OCI-LY1 (cell line): ENCODE data around the gene TBX21.

Source experiments
- H2AFZ ChIP-seq: fragments of 200-600 bp; sonication (generic), shearing (Covaris generic); 2 replicates; pipeline ENCODE4 v1.6.0; 2014; ENCODE audit warnings: antibody characterized with exemption, mild to moderate bottlenecking, low read length
- H3F3A ChIP-seq: fragments of 200-600 bp; sonication (generic), shearing (Covaris generic); 2 replicates; pipeline ENCODE4 v1.6.0; 2014; ENCODE audit warnings: mild to moderate bottlenecking, antibody characterized with exemption, low read length, moderate library complexity; ENCODE audit not compliant: insufficient read depth
- H3K27ac ChIP-seq: fragments of 200-600 bp; sonication (generic); 2 replicates; pipeline ENCODE4 v1.5.1; 2014; ENCODE audit warnings: low read length, mixed run types, mild to moderate bottlenecking, low read depth; ENCODE audit not compliant: poor library complexity, severe bottlenecking
- H3K27me3 ChIP-seq: fragments of 200-600 bp; sonication (generic); 2 replicates; pipeline ENCODE4 v1.6.0; 2014; ENCODE audit warnings: antibody characterized with exemption, mild to moderate bottlenecking, low read length, moderate library complexity; ENCODE audit not compliant: insufficient read depth
- H3K36me3 ChIP-seq: fragments of 200-600 bp; sonication (generic); 2 replicates; pipeline ENCODE4 v1.6.1; 2014; ENCODE audit warnings: mild to moderate bottlenecking, antibody characterized with exemption, low read length, moderate library complexity, mixed read lengths; ENCODE audit not compliant: insufficient read depth
- H3K4me1 ChIP-seq: fragments of 200-600 bp; sonication (generic); 2 replicates; pipeline ENCODE4 v1.5.1; 2014; ENCODE audit warnings: mild to moderate bottlenecking, low read length, moderate library complexity; ENCODE audit not compliant: insufficient read depth, severe bottlenecking
- H3K4me2 ChIP-seq: fragments of 200-600 bp; sonication (generic), shearing (Covaris generic); 2 replicates; pipeline ENCODE4 v1.6.1; 2014; ENCODE audit warnings: low read length
- H3K4me3 ChIP-seq: fragments of 200-600 bp; sonication (generic); 2 replicates; pipeline ENCODE4 v1.5.1; 2014; ENCODE audit warnings: low read length, low read depth, mild to moderate bottlenecking, mixed read lengths; ENCODE audit not compliant: poor library complexity, severe bottlenecking
- H3K79me2 ChIP-seq: fragments of 200-600 bp; shearing (Covaris generic); 2 replicates; pipeline ENCODE4 v1.6.1; 2016; ENCODE audit warnings: mixed run types, low read length, mixed read lengths; ENCODE audit not compliant: insufficient read depth
- H3K9ac ChIP-seq: fragments of 200-600 bp; sonication (generic), shearing (Covaris generic); 2 replicates; pipeline ENCODE4 v1.6.1; 2014; ENCODE audit warnings: mild to moderate bottlenecking, low read length, mixed read lengths
- H3K9me2 ChIP-seq: fragments of 200-600 bp; sonication (generic), shearing (Covaris generic); 2 replicates; pipeline ENCODE4 v1.6.1; 2014; ENCODE audit warnings: low read depth, mild to moderate bottlenecking, low read length, mixed read lengths
- H3K9me3 ChIP-seq: fragments of 200-600 bp; shearing (Covaris generic); 2 replicates; pipeline ENCODE4 v1.6.1; 2014; ENCODE audit warnings: low read length, mixed read lengths
- H4K20me1 ChIP-seq: fragments of 200-600 bp; sonication (generic), shearing (Covaris generic); 2 replicates; pipeline ENCODE4 v1.6.0; 2016; ENCODE audit warnings: mild to moderate bottlenecking, low read length; ENCODE audit not compliant: insufficient read depth
- CTCF ChIP-seq: fragments of 200-600 bp; sonication (generic), shearing (Covaris generic); IDR thresholded peaks from 2 replicates; pipeline ENCODE4 v1.5.1; 2017; ENCODE audit warnings: mild to moderate bottlenecking, antibody characterized with exemption, low read length, moderate library complexity, mixed read lengths
- EZH2 ChIP-seq: fragments of 200-600 bp; sonication (generic), shearing (Covaris generic); IDR thresholded peaks from 2 replicates; pipeline ENCODE4 v1.8.0; 2017; ENCODE audit warnings: borderline replicate concordance, mixed run types, mild to moderate bottlenecking, antibody characterized with exemption, low read length, moderate library complexity, mixed read lengths

The TBX21 gene

GRCh38 chr17:47789611-47790561 lies 56.9 kb downstream of the TBX21 start:
- Histone ChIP-seq H3K9me2 (no peaks in the 10 kb centered on the region), H3K79me2 (no peaks in the 10 kb centered on the region), H3K4me3 (no peak overlapping the region), H3K4me1 (no peaks in the 10 kb centered on the region), H4K20me1 (no peaks in the 10 kb centered on the region), H3K36me3 (no peaks in the 10 kb centered on the region), H3K9me3 (no peaks in the 10 kb centered on the region), H3K27me3 (0 out of 2 replicates have a peak, but pooled peaks cover 4% of the 10 kb centered on the region), H3K9ac (no peak overlapping the region), H3K4me2 (no peak overlapping the region), H3K27ac (no peak overlapping the region), H3F3A (no peaks in the 10 kb centered on the region), H2AFZ (no peak overlapping the region)
- TF ChIP-seq EZH2 (no peak), CTCF (no peak)

GRCh38 chr17:47791025-47791424 lies 58.0 kb downstream of the TBX21 start:
- no peak overlapping the region for H3K4me3 ChIP-seq

DNA sequence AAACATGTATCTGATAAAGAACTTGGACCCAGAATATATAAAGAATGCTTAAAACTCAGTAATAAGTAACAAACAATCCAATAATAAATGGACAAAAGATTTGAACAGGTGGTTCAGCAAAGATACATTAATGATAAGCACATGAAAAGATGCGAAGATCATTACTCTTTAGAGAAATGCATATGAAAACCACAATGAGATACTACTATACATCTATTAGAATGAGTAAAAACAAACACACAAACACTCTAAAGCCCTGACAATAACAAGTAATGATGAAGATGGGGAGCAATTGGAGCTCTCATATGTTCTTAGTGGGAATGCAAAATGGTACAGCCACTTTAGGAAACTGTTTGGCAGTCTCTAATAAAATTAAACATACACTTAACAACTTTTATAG lies 59.4 kb downstream of the TBX21 start:
- H2AFZ ChIP-seq = no peak overlapping the region

More at GRCh38 chr17:47791025-47791424, 58.0 kb downstream of the TBX21 start:
- Histone ChIP-seq H3K27ac (no peak overlapping the region), H3K79me2 (no peaks in the 10 kb centered on the region), H3K9me3 (no peaks in the 10 kb centered on the region), H3K27me3 (0 out of 2 replicates have a peak, but pooled peaks cover 4% of the 10 kb centered on the region), H4K20me1 (no peaks in the 10 kb centered on the region), H3F3A (no peaks in the 10 kb centered on the region), H3K4me1 (no peaks in the 10 kb centered on the region), H3K4me2 (no peak overlapping the region), H3K9ac (no peak overlapping the region), H2AFZ (no peak overlapping the region), H3K9me2 (no peaks in the 10 kb centered on the region), H3K36me3 (no peaks in the 10 kb centered on the region)
- TF ChIP-seq EZH2 (no peak), CTCF (no peak)

More for the DNA sequence above, 59.4 kb downstream of the TBX21 start:
- 0 out of 2 replicates have a peak, but pooled peaks cover 4% of the 10 kb centered on the region for H3K27me3 ChIP-seq
- H4K20me1 ChIP-seq = no peaks in the 10 kb centered on the region
- no peaks in the 10 kb centered on the region for H3K9me2 ChIP-seq
- H3K9me3 ChIP-seq = no peaks in the 10 kb centered on the region
- no peak overlapping the region for H3K4me2 ChIP-seq
- no peak for TF ChIP-seq EZH2
- TF ChIP-seq CTCF = no peak
- H3K27ac ChIP-seq = no peak overlapping the region
- H3K9ac ChIP-seq = no peak overlapping the region
- no peak overlapping the region for H3K4me3 ChIP-seq
- H3K36me3 ChIP-seq = no peaks in the 10 kb centered on the region
- H3K79me2 ChIP-seq = no peaks in the 10 kb centered on the region
- H3F3A ChIP-seq = no peaks in the 10 kb centered on the region
- H3K4me1 ChIP-seq = no peaks in the 10 kb centered on the region
